ENCODE data around the gene RABL6. TPM values are rescaled to one million over a fixed set of nuclear protein-coding genes. Genes with fewer than 3 reads are reported as not detected.

Gene RABL6
- total RNA-seq, 2 experiments from 2014 or later, result 113 to 123 TPM

- no peak for ATAC-seq
- Mint-ChIP-seq H3K27me3 (peaks cover 20% of the 10 kb centered on the region), H3K4me3 (peak overlapping the region; percentile 88), H3K4me1 (peaks cover 21% of the 10 kb centered on the region), H3K9me3 (ENCODE audit: low read depth) (no peaks in the 10 kb centered on the region), H3K36me3 (peaks cover 3% of the 10 kb centered on the region), H3K27ac (peak overlapping the region; percentile 69)
- CTCF ChIA-PET, result interaction anchor here (0.7 to 2.3 kb wide), 9 partner anchors 28 to 188 kb away, joined by 3 to 10 read pairs (median 4); partner anchors contain the start of genes ABCA2, CLIC3, FBXW5 and TRAF2
- no peak for DNase-seq
Measured at GRCh38 chr9:136847088-136847825, 39.5 kb downstream of the RABL6 start.

- Mint-ChIP-seq H3K36me3 (peaks cover 3% of the 10 kb centered on the region), H3K4me3 (peak overlapping the region; percentile 88), H3K27me3 (peaks cover 20% of the 10 kb centered on the region), H3K4me1 (peaks cover 21% of the 10 kb centered on the region), H3K27ac (peak overlapping the region; percentile 69), H3K9me3 (ENCODE audit: low read depth) (no peaks in the 10 kb centered on the region)
- DNase-seq (peak; percentile 91), ATAC-seq (peak; percentile 35)
- CTCF ChIA-PET, result interaction anchor here (0.7 to 2.3 kb wide), 9 partner anchors 34 to 188 kb away, joined by 3 to 10 read pairs (median 3); partner anchors contain the start of genes ABCA2, FBXW5 and TRAF2
Measured at GRCh38 chr9:136847826-136848392, 40.2 kb downstream of the RABL6 start.

- ATAC-seq, result peak; percentile 2
- peak; percentile 68 for DNase-seq
- Mint-ChIP-seq H3K27ac (peak overlapping the region; percentile 74), H3K27me3 (peaks cover 20% of the 10 kb centered on the region), H3K4me3 (peak overlapping the region; percentile 88), H3K9me3 (ENCODE audit: low read depth) (no peaks in the 10 kb centered on the region), H3K4me1 (peaks cover 19% of the 10 kb centered on the region), H3K36me3 (peaks cover 3% of the 10 kb centered on the region)
- CTCF ChIA-PET, result interaction anchor here (0.7 to 2.3 kb wide), 9 partner anchors 33 to 187 kb away, joined by 3 to 10 read pairs (median 3); partner anchors contain the start of genes ABCA2, FBXW5 and TRAF2
Measured at GRCh38 chr9:136848393-136849037, 40.8 kb downstream of the RABL6 start.

GRCh38 chr9:136849038-136849959, 41.6 kb downstream of the RABL6 start, which contains the start of gene PHPT1:
TSS of gene PHPT1 (plus strand) at chr9:136849409. CDS start at chr9:136849431, 22 bp downstream.
- peaks cover 3% of the 10 kb centered on the region for H3K36me3 Mint-ChIP-seq
- H3K9me3 Mint-ChIP-seq (ENCODE audit: low read depth), result no peaks in the 10 kb centered on the region
- CTCF ChIA-PET, result interaction anchor here (1.0 to 1.7 kb wide), 3 partner anchors 36 to 186 kb away, joined by 3 to 10 read pairs (median 4); partner anchors contain the start of gene ABCA2
- ATAC-seq (peak; percentile 93), DNase-seq (peak; percentile 98)
- peak within 1 kb of the TSS; percentile 88 for H3K4me3 Mint-ChIP-seq
- peaks cover 20% of the 10 kb centered on the region for H3K27me3 Mint-ChIP-seq
- H3K4me1 Mint-ChIP-seq, result peaks cover 16% of the 10 kb centered on the region
- H3K27ac Mint-ChIP-seq, result peak within 1 kb of the TSS; percentile 92

GRCh38 chr9:136849960-136850865, 42.5 kb downstream of the RABL6 start:
- CTCF ChIA-PET, result interaction anchor here (1.0 kb wide), 1 partner anchor 185 kb away, joined by 3 read pairs; no protein-coding TSS in a partner anchor

GRCh38 chr9:136850866-136851775, 43.4 kb downstream of the RABL6 start:
- CTCF ChIA-PET, result interaction anchor here (2.1 kb wide), 1 partner anchor 9 kb away, joined by 8 read pairs; the partner anchor contains the start of gene AJM1
- no peaks in the 10 kb centered on the region for H3K9me3 Mint-ChIP-seq (ENCODE audit: low read depth)
- no peak overlapping the region for H3K4me3 Mint-ChIP-seq
- peaks cover 16% of the 10 kb centered on the region for H3K4me1 Mint-ChIP-seq
- H3K36me3 Mint-ChIP-seq, result peaks cover 3% of the 10 kb centered on the region
- DNase-seq (no peak), ATAC-seq (no peak)
- H3K27me3 Mint-ChIP-seq, result peaks cover 15% of the 10 kb centered on the region
- no peak overlapping the region for H3K27ac Mint-ChIP-seq

More at GRCh38 chr9:136849960-136850865, 42.5 kb downstream of the RABL6 start:
- Mint-ChIP-seq H3K4me1 (peaks cover 16% of the 10 kb centered on the region), H3K9me3 (ENCODE audit: low read depth) (no peaks in the 10 kb centered on the region), H3K27me3 (peaks cover 18% of the 10 kb centered on the region), H3K27ac (peak overlapping the region; percentile 81), H3K4me3 (peak overlapping the region; percentile 88), H3K36me3 (peaks cover 3% of the 10 kb centered on the region)
- DNase-seq, result no peak
- no peak for ATAC-seq

GRCh38 chr9:136851941-136852663, 44.4 kb downstream of the RABL6 start, which contains the start of gene MAMDC4:
TSS of gene MAMDC4 (plus strand) at chr9:136852346. CDS start at chr9:136852417, 71 bp downstream.
- no peak within 1 kb of the TSS for H3K4me3 Mint-ChIP-seq
- no peaks in the 10 kb centered on the region for H3K9me3 Mint-ChIP-seq (ENCODE audit: low read depth)
- no peak within 1 kb of the TSS for H3K27ac Mint-ChIP-seq
- peaks cover 3% of the 10 kb centered on the region for H3K36me3 Mint-ChIP-seq
- ATAC-seq, result no peak
- H3K4me1 Mint-ChIP-seq, result peaks cover 13% of the 10 kb centered on the region
- no peak for DNase-seq
- CTCF ChIA-PET, result interaction anchor here (2.1 kb wide), 1 partner anchor 10 kb away, joined by 8 read pairs; the partner anchor contains the start of gene AJM1
- peaks cover 8% of the 10 kb centered on the region for H3K27me3 Mint-ChIP-seq

- no peak for DNase-seq
- CTCF ChIA-PET, result interaction anchor here (2.1 kb wide), 1 partner anchor 11 kb away, joined by 8 read pairs; the partner anchor contains the start of gene AJM1
Measured at GRCh38 chr9:136852664-136853595, 45.2 kb downstream of the RABL6 start.

GRCh38 chr9:136853596-136854112, 45.9 kb downstream of the RABL6 start:
- H3K27ac Mint-ChIP-seq, result no peak overlapping the region
- no peaks in the 10 kb centered on the region for H3K9me3 Mint-ChIP-seq (ENCODE audit: low read depth)
- no peak overlapping the region for H3K4me3 Mint-ChIP-seq
- peaks cover 6% of the 10 kb centered on the region for H3K4me1 Mint-ChIP-seq
- CTCF ChIA-PET, result no interaction called here
- no peak for DNase-seq
- ATAC-seq, result no peak
- no peaks in the 10 kb centered on the region for H3K36me3 Mint-ChIP-seq
- H3K27me3 Mint-ChIP-seq, result no peaks in the 10 kb centered on the region

More at GRCh38 chr9:136852664-136853595, 45.2 kb downstream of the RABL6 start:
- no peaks in the 10 kb centered on the region for H3K9me3 Mint-ChIP-seq (ENCODE audit: low read depth)
- H3K27ac Mint-ChIP-seq, result no peak overlapping the region
- no peak for ATAC-seq
- peaks cover 8% of the 10 kb centered on the region for H3K4me1 Mint-ChIP-seq
- H3K4me3 Mint-ChIP-seq, result no peak overlapping the region
- H3K27me3 Mint-ChIP-seq, result peaks cover 1% of the 10 kb centered on the region
- no peaks in the 10 kb centered on the region for H3K36me3 Mint-ChIP-seq

Measured in activated CD8-positive, alpha-beta memory T cell treated with anti-CD3 and anti-CD28 coated beads, Interleukin-2, amount 10 ng/mL, durations not matched to agents 7 days and 5 days (primary cell).